SK-N-SH (cell line): Measurements from ENCODE around the gene AHNAK2. TPM values are rescaled to one million over a fixed set of nuclear protein-coding genes. Genes with fewer than 3 reads are reported as not detected.
"Not testable (repeated sequence)": the region's sequence is repeated elsewhere in the genome, so short reads cannot be mapped to it uniquely, and the experiment has no call there.

ENCODE experiments used
- CTCF ChIA-PET: fragments of 300-600, 350-600 bp; formaldehyde crosslinking; extraction: SDS; loops from one replicate; lab custom pipeline; 2021; lab: Yijun Ruan, JAX
- POLR2A ChIA-PET: fragments of 350-600 bp; sonication (Branson Sonifier 250); formaldehyde crosslinking; extraction: SDS; loops from one replicate; lab custom pipeline; 2020; ENCODE audit warnings: antibody characterized with exemption, inconsistent platforms; lab: Yijun Ruan, JAX
- DNase-seq: peaks from one replicate; pipeline ENCODE4 v3.0.0; 2012
- H2AFZ ChIP-seq: fragments of 200-600 bp; sonication (generic); 2 replicates; pipeline ENCODE4 v1.8.1; 2016; ENCODE audit warnings: antibody characterized with exemption, mild to moderate bottlenecking, low read depth
- H3F3A ChIP-seq: fragments of 200-600 bp; sonication (generic); replicated peaks from 2 replicates; pipeline ENCODE3; 2016; ENCODE audit warnings: antibody characterized with exemption, mild to moderate bottlenecking; ENCODE audit not compliant: insufficient read depth
- H3K27ac ChIP-seq, 2 experiments: fragments of 200-500 bp in 1 of 2; fragments of 200-600 bp in 1 of 2; sonication (Bioruptor generic) in 1 of 2; sonication (generic), shearing (Covaris generic) in 1 of 2; 2 replicates each; pipeline versions ENCODE4 v1.5.1 to v1.6.1; 2014 to 2016; ENCODE audit warnings: low read depth in 2 of 2, inconsistent platforms in 1 of 2, low read length in 1 of 2, mild to moderate bottlenecking in 1 of 2, mixed read lengths in 1 of 2
- H3K27me3 ChIP-seq: fragments of 200-600 bp; sonication (generic), shearing (Covaris generic); 2 replicates; pipeline ENCODE4 v1.6.1; 2016; ENCODE audit warnings: mixed run types; ENCODE audit not compliant: insufficient read depth
- H3K36me3 ChIP-seq, 2 experiments: fragments of 200-500 bp in 1 of 2; fragments of 200-600 bp in 1 of 2; sonication (Bioruptor generic) in 1 of 2; sonication (generic) in 1 of 2; replicated peaks in 1 of 2; 2 replicates each; pipeline versions ENCODE3 to v1.5.1; 2014 to 2016; ENCODE audit warnings: low read length in 1 of 2, mild to moderate bottlenecking in 1 of 2; ENCODE audit not compliant: insufficient read depth in 2 of 2, control insufficient read depth in 1 of 2
- H3K4me1 ChIP-seq, 2 experiments: fragments of 200-500 bp in 1 of 2; fragments of 200-600 bp in 1 of 2; sonication (Bioruptor generic) in 1 of 2; sonication (generic), shearing (Covaris generic) in 1 of 2; 2 replicates each; pipeline versions ENCODE4 v1.5.1 to v1.6.1; 2014 to 2016; ENCODE audit warnings: low read depth in 1 of 2, low read length in 1 of 2, mixed run types in 1 of 2; ENCODE audit not compliant: insufficient read depth in 2 of 2, control insufficient read depth in 1 of 2
- H3K4me2 ChIP-seq: fragments of 200-600 bp; sonication (generic), shearing (Covaris generic); 2 replicates; pipeline ENCODE4 v1.6.1; 2017; ENCODE audit warnings: mixed run types
- H3K4me3 ChIP-seq, 2 experiments: fragments of 200-500 bp in 1 of 2; fragments of 200-600 bp in 1 of 2; sonication (Bioruptor generic) in 1 of 2; sonication (generic), shearing (Covaris generic) in 1 of 2; 2 replicates each; pipeline versions ENCODE4 v1.5.1 to v1.8.1; 2014 to 2016; ENCODE audit warnings: low read depth in 2 of 2, inconsistent platforms in 1 of 2, low read length in 1 of 2, mild to moderate bottlenecking in 1 of 2, mixed read lengths in 1 of 2, moderate library complexity in 1 of 2
- H3K79me2 ChIP-seq: fragments of 200-600 bp; sonication (generic); 2 replicates; pipeline ENCODE4 v1.8.1; 2017; ENCODE audit warnings: mild to moderate bottlenecking; ENCODE audit not compliant: insufficient read depth
- H3K9ac ChIP-seq: fragments of 200-600 bp; sonication (generic); 2 replicates; pipeline ENCODE4 v1.6.1; 2017; ENCODE audit warnings: mixed run types
- H3K9me2 ChIP-seq: fragments of 200-600 bp; sonication (generic); 2 replicates; pipeline ENCODE4 v1.6.1; 2017; ENCODE audit warnings: mixed run types
- H3K9me3 ChIP-seq: fragments of 200-600 bp; sonication (generic); 2 replicates; pipeline ENCODE4 v1.6.1; 2017; ENCODE audit warnings: mixed run types, mild to moderate bottlenecking, moderate library complexity
- H4K20me1 ChIP-seq: fragments of 200-600 bp; sonication (generic); 2 replicates; pipeline ENCODE4 v1.6.1; 2017; ENCODE audit warnings: mild to moderate bottlenecking, mixed run types; ENCODE audit not compliant: insufficient read depth
- CHD2 ChIP-seq: fragments of 150-350 bp; IDR thresholded peaks from 2 replicates; pipeline ENCODE4 v1.6.1; 2018; ENCODE audit warnings: low read length; ENCODE audit not compliant: partially characterized antibody
- ELF1 ChIP-seq: IDR thresholded peaks from 2 replicates; pipeline ENCODE4 v1.4.0; 2012
- EP300 ChIP-seq, 2 experiments: IDR thresholded peaks; 2 replicates each; pipeline versions ENCODE4 v1.4.0 to v1.6.1; 2012; ENCODE audit warnings: borderline replicate concordance in 1 of 2, low read depth in 1 of 2, low read length in 1 of 2
- EZH2phosphoT487 ChIP-seq: fragments of 200-600 bp; sonication (generic); IDR thresholded peaks from 2 replicates; pipeline ENCODE4 v1.6.1; 2017; ENCODE audit warnings: low read depth, mixed run types, mild to moderate bottlenecking, antibody characterized with exemption, moderate library complexity, borderline replicate concordance
- FOSL2 ChIP-seq: IDR thresholded peaks from 2 replicates; pipeline ENCODE4 v1.4.0; 2012; ENCODE audit warnings: low read depth, mild to moderate bottlenecking, moderate library complexity, borderline replicate concordance
- FOXJ3 ChIP-seq: sonication (generic); formaldehyde crosslinking; IDR thresholded peaks from 2 replicates; pipeline ENCODE4 v1.5.1; 2020; ENCODE audit warnings: mild to moderate bottlenecking, missing genetic modification reagents
- GABPA ChIP-seq: IDR thresholded peaks from 2 replicates; pipeline ENCODE4 v1.4.0; 2012; ENCODE audit warnings: low read depth, mild to moderate bottlenecking
- GATA2 ChIP-seq: sonication (generic); formaldehyde crosslinking; IDR thresholded peaks from 2 replicates; pipeline ENCODE4 v1.5.0; 2020; ENCODE audit warnings: mild to moderate bottlenecking, missing genetic modification reagents
- IRF3 ChIP-seq: fragments of 150-350 bp; IDR thresholded peaks from 2 replicates; pipeline ENCODE4 v1.6.1; 2016; ENCODE audit warnings: mild to moderate bottlenecking, low read depth, low read length
- JUND ChIP-seq: IDR thresholded peaks from 2 replicates; pipeline ENCODE4 v1.4.0; 2012
- MEF2A ChIP-seq: IDR thresholded peaks from 2 replicates; pipeline ENCODE4 v1.4.0; 2012; ENCODE audit warnings: low read depth, borderline replicate concordance
- MXI1 ChIP-seq: IDR thresholded peaks from 2 replicates; pipeline ENCODE4 v1.6.1; 2012; ENCODE audit warnings: mild to moderate bottlenecking, low read depth, low read length, improper control_type of control experiment
- POLR2AphosphoS5 ChIP-seq: IDR thresholded peaks from 2 replicates; pipeline ENCODE4 v1.6.1; 2012; ENCODE audit warnings: low read depth, low read length
- RCOR1 ChIP-seq: fragments of 150-350 bp; IDR thresholded peaks from 2 replicates; pipeline ENCODE4 v1.6.1; 2017; ENCODE audit warnings: antibody characterized with exemption, low read length
- TAF1 ChIP-seq: IDR thresholded peaks from 2 replicates; pipeline ENCODE4 v1.6.1; 2012; ENCODE audit warnings: low read depth, mild to moderate bottlenecking, low read length, moderate library complexity, borderline replicate concordance
- WGBS: methylation state at CpG from one replicate; pipeline ENCODE4 v1.1.6; 2017; ENCODE audit warnings: low lambda C conversion rate; 5-methylcytosine and 5-hydroxymethylcytosine counted together
- polyA plus RNA-seq, 3 experiments: library from polyadenylated mRNA; depleted of rRNA; stranded (reverse); fragments of >200 nt; gene quantifications; 2 replicates each; pipeline ENCODE4 v1.2.3, GENCODE V29; 2012
- TF ChIP-seq, protein P1 (sequence below): IDR thresholded peaks from 2 replicates; pipeline ENCODE4 v1.4.0; 2012; ENCODE audit warnings: low read depth, borderline replicate concordance
- TF ChIP-seq, protein P2 (sequence below): IDR thresholded peaks from 2 replicates; pipeline ENCODE4 v1.4.0; 2012; ENCODE audit warnings: low read depth, borderline replicate concordance
- TF ChIP-seq, protein P3 (sequence below): IDR thresholded peaks from 2 replicates; pipeline ENCODE4 v1.6.1; 2012; ENCODE audit warnings: mild to moderate bottlenecking, low read depth, low read length, moderate library complexity
- TF ChIP-seq, protein P4 (sequence below): IDR thresholded peaks from 2 replicates; pipeline ENCODE4 v1.4.0; 2012; ENCODE audit warnings: low read depth
- TF ChIP-seq, protein P5 (sequence below): IDR thresholded peaks from 2 replicates; pipeline ENCODE4; 2012

Gene AHNAK2
- polyA plus RNA-seq, 1 of the 3 experiments (the other 2 are of a cell fraction): 33.5 TPM

DNA sequence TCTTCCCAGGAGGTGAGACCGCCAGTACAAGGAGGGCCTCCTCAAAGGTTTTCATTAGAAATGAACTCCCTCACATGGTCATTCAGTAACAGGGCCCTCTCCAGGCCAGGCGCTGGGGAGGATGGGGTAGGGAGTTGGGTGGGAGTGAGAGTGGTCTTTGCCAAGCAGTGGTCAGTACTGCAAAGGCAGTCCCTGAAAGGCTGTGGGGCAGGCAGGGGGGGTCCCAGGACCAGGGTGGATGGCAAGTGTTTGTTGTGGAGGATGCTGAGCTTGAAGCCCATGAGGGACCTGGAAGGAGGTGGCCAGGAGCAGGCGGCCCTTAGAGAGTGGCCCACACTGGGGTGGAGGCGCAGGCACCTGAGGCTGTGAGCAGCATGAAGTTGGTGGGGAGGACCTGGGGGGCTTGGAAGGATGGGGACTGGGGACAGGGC, 87.0 kb downstream of the AHNAK2 start:
- no peak for DNase-seq
- Histone ChIP-seq H3K4me1 (peaks cover 0 to 6% of the 10 kb centered on the region in 2 experiments; a peak in 1 of 4 replicates), H3K79me2 (no peaks in the 10 kb centered on the region), H3K9ac (no peak overlapping the region), H2AFZ (no peak overlapping the region), H3K9me2 (no peaks in the 10 kb centered on the region), H4K20me1 (no peaks in the 10 kb centered on the region), H3K4me2 (no peak overlapping the region), H3K27me3 (no peaks in the 10 kb centered on the region), H3K9me3 (no peaks in the 10 kb centered on the region), H3F3A (no peaks in the 10 kb centered on the region), H3K4me3 (no peak overlapping the region), H3K27ac (no peak overlapping the region), H3K36me3 (peaks cover 0 to 12% of the 10 kb centered on the region in 2 experiments)
- WGBS: 85% methylated on average over 4 of the region's 4 CpGs
- ChIA-PET CTCF (interaction anchor here (6.7 kb wide), 1 partner anchor 156 kb away, joined by 51 read pairs; no protein-coding TSS in a partner anchor), POLR2A (no interaction called here)
- TF ChIP-seq CHD2 (no peak), MEF2A (no peak), GABPA (no peak), JUND (no peak), POLR2AphosphoS5 (no peak), GATA2 (no peak), MXI1 (no peak), FOSL2 (no peak), FOXJ3 (CRISPR knock-in tag) (no peak), TAF1 (no peak), EP300 (IDR thresholded peaks at IDR 0.05; ENCODE audit: borderline replicate concordance in 1 of 2, low read depth in 1 of 2, low read length in 1 of 2) (no peak), RCOR1 (no peak), ELF1 (no peak), EZH2phosphoT487 (no peak), IRF3 (no peak)
- TF ChIP-seq, protein P1, sequence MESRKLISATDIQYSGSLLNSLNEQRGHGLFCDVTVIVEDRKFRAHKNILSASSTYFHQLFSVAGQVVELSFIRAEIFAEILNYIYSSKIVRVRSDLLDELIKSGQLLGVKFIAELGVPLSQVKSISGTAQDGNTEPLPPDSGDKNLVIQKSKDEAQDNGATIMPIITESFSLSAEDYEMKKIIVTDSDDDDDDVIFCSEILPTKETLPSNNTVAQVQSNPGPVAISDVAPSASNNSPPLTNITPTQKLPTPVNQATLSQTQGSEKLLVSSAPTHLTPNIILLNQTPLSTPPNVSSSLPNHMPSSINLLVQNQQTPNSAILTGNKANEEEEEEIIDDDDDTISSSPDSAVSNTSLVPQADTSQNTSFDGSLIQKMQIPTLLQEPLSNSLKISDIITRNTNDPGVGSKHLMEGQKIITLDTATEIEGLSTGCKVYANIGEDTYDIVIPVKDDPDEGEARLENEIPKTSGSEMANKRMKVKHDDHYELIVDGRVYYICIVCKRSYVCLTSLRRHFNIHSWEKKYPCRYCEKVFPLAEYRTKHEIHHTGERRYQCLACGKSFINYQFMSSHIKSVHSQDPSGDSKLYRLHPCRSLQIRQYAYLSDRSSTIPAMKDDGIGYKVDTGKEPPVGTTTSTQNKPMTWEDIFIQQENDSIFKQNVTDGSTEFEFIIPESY: no peak
- TF ChIP-seq, protein P2, sequence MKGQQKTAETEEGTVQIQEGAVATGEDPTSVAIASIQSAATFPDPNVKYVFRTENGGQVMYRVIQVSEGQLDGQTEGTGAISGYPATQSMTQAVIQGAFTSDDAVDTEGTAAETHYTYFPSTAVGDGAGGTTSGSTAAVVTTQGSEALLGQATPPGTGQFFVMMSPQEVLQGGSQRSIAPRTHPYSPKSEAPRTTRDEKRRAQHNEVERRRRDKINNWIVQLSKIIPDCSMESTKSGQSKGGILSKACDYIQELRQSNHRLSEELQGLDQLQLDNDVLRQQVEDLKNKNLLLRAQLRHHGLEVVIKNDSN: no peak
- TF ChIP-seq, protein P3, sequence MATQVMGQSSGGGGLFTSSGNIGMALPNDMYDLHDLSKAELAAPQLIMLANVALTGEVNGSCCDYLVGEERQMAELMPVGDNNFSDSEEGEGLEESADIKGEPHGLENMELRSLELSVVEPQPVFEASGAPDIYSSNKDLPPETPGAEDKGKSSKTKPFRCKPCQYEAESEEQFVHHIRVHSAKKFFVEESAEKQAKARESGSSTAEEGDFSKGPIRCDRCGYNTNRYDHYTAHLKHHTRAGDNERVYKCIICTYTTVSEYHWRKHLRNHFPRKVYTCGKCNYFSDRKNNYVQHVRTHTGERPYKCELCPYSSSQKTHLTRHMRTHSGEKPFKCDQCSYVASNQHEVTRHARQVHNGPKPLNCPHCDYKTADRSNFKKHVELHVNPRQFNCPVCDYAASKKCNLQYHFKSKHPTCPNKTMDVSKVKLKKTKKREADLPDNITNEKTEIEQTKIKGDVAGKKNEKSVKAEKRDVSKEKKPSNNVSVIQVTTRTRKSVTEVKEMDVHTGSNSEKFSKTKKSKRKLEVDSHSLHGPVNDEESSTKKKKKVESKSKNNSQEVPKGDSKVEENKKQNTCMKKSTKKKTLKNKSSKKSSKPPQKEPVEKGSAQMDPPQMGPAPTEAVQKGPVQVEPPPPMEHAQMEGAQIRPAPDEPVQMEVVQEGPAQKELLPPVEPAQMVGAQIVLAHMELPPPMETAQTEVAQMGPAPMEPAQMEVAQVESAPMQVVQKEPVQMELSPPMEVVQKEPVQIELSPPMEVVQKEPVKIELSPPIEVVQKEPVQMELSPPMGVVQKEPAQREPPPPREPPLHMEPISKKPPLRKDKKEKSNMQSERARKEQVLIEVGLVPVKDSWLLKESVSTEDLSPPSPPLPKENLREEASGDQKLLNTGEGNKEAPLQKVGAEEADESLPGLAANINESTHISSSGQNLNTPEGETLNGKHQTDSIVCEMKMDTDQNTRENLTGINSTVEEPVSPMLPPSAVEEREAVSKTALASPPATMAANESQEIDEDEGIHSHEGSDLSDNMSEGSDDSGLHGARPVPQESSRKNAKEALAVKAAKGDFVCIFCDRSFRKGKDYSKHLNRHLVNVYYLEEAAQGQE: no peak
- TF ChIP-seq, protein P4, sequence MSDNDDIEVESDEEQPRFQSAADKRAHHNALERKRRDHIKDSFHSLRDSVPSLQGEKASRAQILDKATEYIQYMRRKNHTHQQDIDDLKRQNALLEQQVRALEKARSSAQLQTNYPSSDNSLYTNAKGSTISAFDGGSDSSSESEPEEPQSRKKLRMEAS: no peak
- TF ChIP-seq, protein P5, sequence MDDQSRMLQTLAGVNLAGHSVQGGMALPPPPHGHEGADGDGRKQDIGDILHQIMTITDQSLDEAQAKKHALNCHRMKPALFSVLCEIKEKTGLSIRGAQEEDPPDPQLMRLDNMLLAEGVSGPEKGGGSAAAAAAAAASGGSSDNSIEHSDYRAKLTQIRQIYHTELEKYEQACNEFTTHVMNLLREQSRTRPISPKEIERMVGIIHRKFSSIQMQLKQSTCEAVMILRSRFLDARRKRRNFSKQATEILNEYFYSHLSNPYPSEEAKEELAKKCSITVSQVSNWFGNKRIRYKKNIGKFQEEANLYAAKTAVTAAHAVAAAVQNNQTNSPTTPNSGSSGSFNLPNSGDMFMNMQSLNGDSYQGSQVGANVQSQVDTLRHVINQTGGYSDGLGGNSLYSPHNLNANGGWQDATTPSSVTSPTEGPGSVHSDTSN: no peak

DNA sequence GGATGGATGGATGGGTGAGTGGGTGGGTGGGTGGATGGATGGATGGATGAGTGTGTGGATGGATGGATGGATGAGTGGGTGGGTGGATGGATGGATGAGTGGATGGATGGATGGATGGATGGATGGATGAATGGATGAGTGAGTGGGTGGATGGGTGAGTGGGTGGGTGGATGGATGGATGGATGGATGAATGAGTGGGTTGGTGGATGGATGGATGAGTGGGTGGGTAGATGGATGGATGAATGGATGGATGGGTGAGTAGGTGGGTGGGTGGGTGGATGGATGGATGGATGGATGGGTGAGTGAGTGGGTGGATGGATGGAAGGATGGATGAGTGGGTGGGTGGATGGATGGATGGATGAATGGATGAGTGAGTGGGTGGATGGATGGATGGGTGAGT, 87.9 kb downstream of the AHNAK2 start:
- H3K27me3 ChIP-seq, H3F3A ChIP-seq, H3K9me3 ChIP-seq, POLR2A ChIA-PET, H3K4me1 ChIP-seq, H4K20me1 ChIP-seq, H3K79me2 ChIP-seq, DNase-seq, H3K4me3 ChIP-seq, H3K9ac ChIP-seq, H3K27ac ChIP-seq, H2AFZ ChIP-seq, H3K4me2 ChIP-seq, H3K9me2 ChIP-seq: not testable (repeated sequence)
- H3K36me3 ChIP-seq: peaks cover 0 to 16% of the 10 kb centered on the region in 2 experiments
- CTCF ChIA-PET: interaction anchor here (1.0 kb wide), 1 partner anchor 63 kb away, joined by 3 read pairs; no protein-coding TSS in a partner anchor
